Stimulated activated naive B cell treated with anti-CD40 and anti-IgM and Interleukin-4, amounts not matched to agents 10 μg/mL and 1 μg/mL and 100 μg/mL, for 72 hours (primary cell): ENCODE data around the gene MRPL20.
"Not testable (repeated sequence)": the region's sequence is repeated elsewhere in the genome, so short reads cannot be mapped to it uniquely, and the experiment has no call there.

ENCODE experiments used
- ATAC-seq, 2 donors: fragments of 150-1000 bp; cut with Tn5 transposase; replicated peaks; 2 replicates each; pipeline ENCODE4 v1.10.0; 2021; ENCODE audit warnings: moderate library complexity in 1 of 2
- DNase-seq: peaks from one replicate; pipeline ENCODE4 v3.0.0; 2021
- H3K27ac Mint-ChIP-seq: one replicate; pipeline ENCODE4 v1.8.0; 2022; ENCODE audit warnings: mild to moderate bottlenecking, mixed read lengths
- H3K27me3 Mint-ChIP-seq, 2 donors: one replicate each; pipeline ENCODE4 v1.8.0; 2022; ENCODE audit warnings: mixed read lengths in 2 of 2
- H3K36me3 Mint-ChIP-seq, 2 donors: one replicate each; pipeline ENCODE4 v1.8.0; 2022; ENCODE audit warnings: mixed read lengths in 2 of 2, mild to moderate bottlenecking in 1 of 2
- H3K4me1 Mint-ChIP-seq, 2 donors: one replicate each; pipeline ENCODE4 v1.8.0; 2022; ENCODE audit warnings: mixed read lengths in 2 of 2, mild to moderate bottlenecking in 1 of 2
- H3K4me3 Mint-ChIP-seq, 2 donors: one replicate each; pipeline ENCODE4 v1.8.0; 2022; ENCODE audit warnings: mild to moderate bottlenecking in 2 of 2, mixed read lengths in 2 of 2, moderate library complexity in 1 of 2
- H3K9me3 Mint-ChIP-seq, 2 donors: one replicate each; pipeline ENCODE4 v1.8.0; 2022; ENCODE audit warnings: mixed read lengths in 2 of 2, mild to moderate bottlenecking in 1 of 2

The MRPL20 gene

GRCh38 chr1:1425753-1426495 lies 18.8 kb upstream of the MRPL20 start:
- Mint-ChIP-seq H3K9me3 (no peaks in the 10 kb centered on the region), H3K4me1 (peaks cover 5 to 6% of the 10 kb centered on the region in 2 donors), H3K36me3 (no peaks in the 10 kb centered on the region), H3K4me3 (peak overlapping the region in 1 of 2 donors; percentile 56), H3K27me3 (peaks cover 49 to 78% of the 10 kb centered on the region in 2 donors), H3K27ac (no peak overlapping the region)
- DNase-seq (no peak), ATAC-seq (peak; percentile 30 to 32)

GRCh38 chr1:1425426-1425752 lies 18.3 kb upstream of the MRPL20 start:
- H3K36me3 Mint-ChIP-seq: no peaks in the 10 kb centered on the region
- H3K27ac Mint-ChIP-seq: no peak overlapping the region
- peaks cover 7 to 10% of the 10 kb centered on the region in 2 donors for H3K4me1 Mint-ChIP-seq
- no peak overlapping the region for H3K4me3 Mint-ChIP-seq
- ATAC-seq: no peak
- peaks cover 49 to 78% of the 10 kb centered on the region in 2 donors for H3K27me3 Mint-ChIP-seq
- no peaks in the 10 kb centered on the region for H3K9me3 Mint-ChIP-seq
- DNase-seq: no peak

- DNase-seq (no peak), ATAC-seq (no peak)
- H3K4me1 Mint-ChIP-seq: peaks cover 7 to 10% of the 10 kb centered on the region in 2 donors
- H3K27me3 Mint-ChIP-seq: peaks cover 43 to 71% of the 10 kb centered on the region in 2 donors
- H3K27ac Mint-ChIP-seq: no peak overlapping the region
- H3K36me3 Mint-ChIP-seq: no peaks in the 10 kb centered on the region
- H3K4me3 Mint-ChIP-seq: no peak overlapping the region
- H3K9me3 Mint-ChIP-seq: no peaks in the 10 kb centered on the region
Observed at GRCh38 chr1:1424707-1425106, 17.6 kb upstream of the MRPL20 start.

- Mint-ChIP-seq H3K27me3 (peaks cover 31 to 57% of the 10 kb centered on the region in 2 donors), H3K4me3 (no peak overlapping the region), H3K27ac (no peak overlapping the region), H3K9me3 (no peaks in the 10 kb centered on the region), H3K4me1 (peaks cover 11 to 19% of the 10 kb centered on the region in 2 donors), H3K36me3 (no peaks in the 10 kb centered on the region)
- DNase-seq: no peak
- no peak for ATAC-seq
Observed at GRCh38 chr1:1423245-1423597, 16.1 kb upstream of the MRPL20 start.

- Mint-ChIP-seq H3K27me3 (peaks cover 30 to 55% of the 10 kb centered on the region in 2 donors), H3K36me3 (peaks cover 0 to 2% of the 10 kb centered on the region in 2 donors), H3K4me3 (no peak overlapping the region), H3K9me3 (no peaks in the 10 kb centered on the region), H3K27ac (no peak overlapping the region), H3K4me1 (peaks cover 15 to 25% of the 10 kb centered on the region in 2 donors)
- DNase-seq (no peak), ATAC-seq (no peak)
Observed at GRCh38 chr1:1422465-1423244, 15.6 kb upstream of the MRPL20 start.

- no peak for ATAC-seq
- peaks cover 19 to 28% of the 10 kb centered on the region in 2 donors for H3K4me1 Mint-ChIP-seq
- H3K27ac Mint-ChIP-seq: no peak overlapping the region
- peaks cover 0 to 2% of the 10 kb centered on the region in 2 donors for H3K36me3 Mint-ChIP-seq
- no peak for DNase-seq
- H3K9me3 Mint-ChIP-seq: no peaks in the 10 kb centered on the region
- H3K27me3 Mint-ChIP-seq: peaks cover 30 to 55% of the 10 kb centered on the region in 2 donors
- no peak overlapping the region for H3K4me3 Mint-ChIP-seq
Observed at GRCh38 chr1:1421907-1422464, 14.9 kb upstream of the MRPL20 start.

GRCh38 chr1:1421147-1421906 lies 14.2 kb upstream of the MRPL20 start, which contains the start of gene ANKRD65:
ANKRD65 (minus strand) TSS chr1:1421276; CDS start chr1:1421005, 271 bp downstream.
- peak within 1 kb of the TSS; percentile 67 for H3K27ac Mint-ChIP-seq
- peak within 1 kb of the TSS; percentile 70 to 78 for H3K4me3 Mint-ChIP-seq
- no peaks in the 10 kb centered on the region for H3K9me3 Mint-ChIP-seq
- H3K36me3 Mint-ChIP-seq: peaks cover 0 to 2% of the 10 kb centered on the region in 2 donors
- H3K27me3 Mint-ChIP-seq: peaks cover 28 to 51% of the 10 kb centered on the region in 2 donors
- ATAC-seq (no peak), DNase-seq (no peak)
- peaks cover 17 to 25% of the 10 kb centered on the region in 2 donors for H3K4me1 Mint-ChIP-seq

GRCh38 chr1:1420654-1421141 lies 13.6 kb upstream of the MRPL20 start:
- ATAC-seq: no peak
- Mint-ChIP-seq H3K4me3 (peak overlapping the region; percentile 70 to 78), H3K36me3 (peaks cover 0 to 2% of the 10 kb centered on the region in 2 donors)

GRCh38 chr1:1419813-1420653 lies 12.9 kb upstream of the MRPL20 start:
- no peak overlapping the region for H3K4me3 Mint-ChIP-seq
- peaks cover 0 to 2% of the 10 kb centered on the region in 2 donors for H3K36me3 Mint-ChIP-seq
- peaks cover 22 to 38% of the 10 kb centered on the region in 2 donors for H3K27me3 Mint-ChIP-seq
- no peak for DNase-seq
- H3K27ac Mint-ChIP-seq: no peak overlapping the region
- H3K4me1 Mint-ChIP-seq: peaks cover 16 to 22% of the 10 kb centered on the region in 2 donors
- ATAC-seq: peak; percentile 60 to 61
- no peaks in the 10 kb centered on the region for H3K9me3 Mint-ChIP-seq

More at GRCh38 chr1:1420654-1421141, 13.6 kb upstream of the MRPL20 start:
- Mint-ChIP-seq H3K27me3 (peaks cover 22 to 45% of the 10 kb centered on the region in 2 donors), H3K27ac (peak overlapping the region; percentile 67), H3K4me1 (peaks cover 16 to 22% of the 10 kb centered on the region in 2 donors), H3K9me3 (no peaks in the 10 kb centered on the region)
- no peak for DNase-seq

GRCh38 chr1:1419363-1419812 lies 12.3 kb upstream of the MRPL20 start:
- peak overlapping the region in 1 of 2 donors; percentile 23 for H3K4me3 Mint-ChIP-seq
- DNase-seq: no peak
- H3K9me3 Mint-ChIP-seq: no peaks in the 10 kb centered on the region
- ATAC-seq: no peak
- H3K36me3 Mint-ChIP-seq: peaks cover 0 to 2% of the 10 kb centered on the region in 2 donors
- peaks cover 15 to 32% of the 10 kb centered on the region in 2 donors for H3K27me3 Mint-ChIP-seq
- peaks cover 16 to 22% of the 10 kb centered on the region in 2 donors for H3K4me1 Mint-ChIP-seq
- H3K27ac Mint-ChIP-seq: no peak overlapping the region

GRCh38 chr1:1418464-1419362 lies 11.6 kb upstream of the MRPL20 start:
- Mint-ChIP-seq H3K9me3 (no peaks in the 10 kb centered on the region), H3K4me3 (no peak overlapping the region), H3K27ac (peak overlapping the region; percentile 60), H3K27me3 (peaks cover 14 to 30% of the 10 kb centered on the region in 2 donors), H3K4me1 (peaks cover 16 to 22% of the 10 kb centered on the region in 2 donors), H3K36me3 (peaks cover 0 to 2% of the 10 kb centered on the region in 2 donors)
- ATAC-seq: peak; percentile 10 to 28
- no peak for DNase-seq

- peak in 1 of 2 donors; percentile 33 for ATAC-seq
- H3K36me3 Mint-ChIP-seq, DNase-seq, H3K9me3 Mint-ChIP-seq: not testable (repeated sequence)
- Mint-ChIP-seq H3K27me3 (peaks cover 11 to 25% of the 10 kb centered on the region in 2 donors), H3K4me3 (peak overlapping the region in 1 of 2 donors; percentile 18), H3K27ac (peak overlapping the region; percentile 63), H3K4me1 (peaks cover 16 to 22% of the 10 kb centered on the region in 2 donors)
Observed at GRCh38 chr1:1417825-1418463, 10.9 kb upstream of the MRPL20 start.
